GM08714 (cell line): ENCODE results near the gene LAMB1.

ENCODE experiments used
- H3K4me3 ChIP-seq: fragments of 200-500 bp; sonication (Bioruptor generic); 2 replicates; pipeline ENCODE4 v1.5.1; 2014; ENCODE audit warnings: mild to moderate bottlenecking, low read length, inconsistent platforms
- ZNF274 ChIP-seq: IDR thresholded peaks from 2 replicates; pipeline ENCODE4 v1.6.1; 2012; ENCODE audit warnings: mild to moderate bottlenecking, low read depth, low read length

The LAMB1 gene

GRCh38 chr7:108010377-108010776 is 7.4 kb upstream of the LAMB1 start:
- H3K4me3 ChIP-seq, result no peak overlapping the region
- TF ChIP-seq ZNF274, result no peak

GRCh38 chr7:108009873-108010272 is 6.9 kb upstream of the LAMB1 start:
- no peak for TF ChIP-seq ZNF274
- no peak overlapping the region for H3K4me3 ChIP-seq

- no peak overlapping the region for H3K4me3 ChIP-seq
- no peak for TF ChIP-seq ZNF274
Observed at GRCh38 chr7:108008827-108009226, 5.9 kb upstream of the LAMB1 start.

- TF ChIP-seq ZNF274, result no peak
- no peak overlapping the region for H3K4me3 ChIP-seq
Observed at GRCh38 chr7:108008240-108008639, 5.3 kb upstream of the LAMB1 start.

- no peak overlapping the region for H3K4me3 ChIP-seq
- no peak for TF ChIP-seq ZNF274
Observed at GRCh38 chr7:108007762-108008161, 4.8 kb upstream of the LAMB1 start.

GRCh38 chr7:108007261-108007660 is 4.3 kb upstream of the LAMB1 start:
- no peak for TF ChIP-seq ZNF274
- H3K4me3 ChIP-seq, result no peak overlapping the region

GRCh38 chr7:108004220-108005142 is 1.5 kb upstream of the LAMB1 start:
- H3K4me3 ChIP-seq, result no peak overlapping the region
- no peak for TF ChIP-seq ZNF274

GRCh38 chr7:108003599-108003935 is 606 bp upstream of the LAMB1 start:
- TF ChIP-seq ZNF274, result no peak
- H3K4me3 ChIP-seq, result peak overlapping the region; percentile 62; the same call in 1 of the 2 replicates

- peak overlapping the region; percentile 62 for H3K4me3 ChIP-seq
Observed at GRCh38 chr7:108001764-108002725, 916 bp downstream of the LAMB1 start.

GRCh38 chr7:108000875-108001763 is 1.8 kb downstream of the LAMB1 start:
- H3K4me3 ChIP-seq, result no peak overlapping the region; the same call in 1 of the 2 replicates
- no peak for TF ChIP-seq ZNF274

More at GRCh38 chr7:108001764-108002725, 916 bp downstream of the LAMB1 start:
- no peak for TF ChIP-seq ZNF274

GRCh38 chr7:107999779-108000560 is 3.0 kb downstream of the LAMB1 start:
- no peak for TF ChIP-seq ZNF274
- no peak overlapping the region for H3K4me3 ChIP-seq

- no peak for TF ChIP-seq ZNF274
- no peak overlapping the region for H3K4me3 ChIP-seq
Observed at GRCh38 chr7:107998660-107999480, 4.1 kb downstream of the LAMB1 start.
